ENCODE results near the gene ANKHD1.

DNA sequence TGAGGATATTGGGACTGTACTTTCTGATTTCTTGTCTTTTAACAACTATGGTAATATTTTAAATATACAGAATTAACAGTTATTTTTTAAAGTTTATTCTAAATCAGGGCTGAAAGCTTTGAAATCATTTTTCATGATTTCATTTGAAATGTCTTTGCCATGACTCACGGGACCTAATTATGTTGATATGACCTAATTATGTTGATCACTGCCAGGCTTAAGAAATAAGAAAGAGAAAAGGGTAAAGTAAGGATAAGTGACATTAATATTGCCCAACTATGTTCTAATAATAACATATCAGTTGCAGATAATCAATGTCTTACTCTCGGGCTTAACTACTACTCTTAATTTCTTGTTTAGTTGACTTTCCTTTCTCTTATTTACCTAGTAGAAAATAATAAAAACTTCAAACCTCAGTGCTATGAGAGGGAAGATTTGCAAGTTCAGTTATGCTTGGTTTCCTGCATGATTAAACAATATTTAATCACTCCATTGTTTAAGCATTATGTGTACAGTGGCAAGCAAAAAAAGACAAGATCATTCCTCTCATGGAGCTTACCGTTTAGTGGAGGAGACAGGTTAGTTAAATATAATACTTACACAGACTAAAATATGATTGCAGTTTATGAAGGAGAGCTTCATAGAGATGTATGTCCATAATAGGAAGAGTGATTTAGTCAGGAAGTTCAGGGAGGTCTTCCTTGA is 78.8 kb downstream of the ANKHD1 start:
- TF ChIP-seq CTCF (IDR thresholded peaks at IDR 0.05; ENCODE audit: control extremely low read depth in 1 of 3, insufficient read depth in 1 of 3, low read depth in 1 of 3, low read length in 3 of 3) (no peak), SP2 (IDR thresholded peaks at IDR 0.05; ENCODE audit: low read length) (no peak), EZH2 (IDR thresholded peaks at IDR 0.05; ENCODE audit: low read depth, low read length, severe bottlenecking) (no peak), MAX (IDR thresholded peaks at IDR 0.05) (no peak), NRF1 (IDR thresholded peaks at IDR 0.05; ENCODE audit: low read depth, low read length) (no peak), BACH1 (IDR thresholded peaks at IDR 0.05; ENCODE audit: low read length) (no peak), KDM5A (IDR thresholded peaks at IDR 0.05; ENCODE audit: low read length) (no peak), POLR2A (IDR thresholded peaks at IDR 0.05; ENCODE audit: control extremely low read depth in 1 of 2, low read depth in 2 of 2, low read length in 2 of 2) (no peak), TAF1 (IDR thresholded peaks at IDR 0.05; ENCODE audit: low read depth, low read length) (no peak), POLR2AphosphoS5 (IDR thresholded peaks at IDR 0.05; ENCODE audit: low read depth, low read length) (no peak)

Measured in H1 (cell line).